Ectodermal cell (in vitro differentiated cells): ENCODE data around the gene CCR3.

ENCODE experiments used
- H3K27ac ChIP-seq: 2 replicates; pipeline ENCODE4 v1.7.0; 2013; ENCODE audit warnings: mild to moderate bottlenecking, low read depth, low read length; ENCODE audit not compliant: insufficient read depth, poor library complexity, severe bottlenecking
- H3K27me3 ChIP-seq: 2 replicates; pipeline ENCODE4 v1.7.0; 2013; ENCODE audit warnings: mild to moderate bottlenecking, low read length; ENCODE audit not compliant: insufficient read depth, control insufficient read depth, poor library complexity, severe bottlenecking
- H3K36me3 ChIP-seq: one replicate; pipeline ENCODE4 v1.7.0; 2013; ENCODE audit warnings: low read length; ENCODE audit not compliant: control insufficient read depth, insufficient read depth
- H3K4me1 ChIP-seq: one replicate; pipeline ENCODE4 v1.7.0; 2013; ENCODE audit warnings: low read length; ENCODE audit not compliant: control insufficient read depth, insufficient read depth
- H3K4me3 ChIP-seq: 2 replicates; pipeline ENCODE4 v1.7.0; 2013; ENCODE audit warnings: low read depth, low read length, control low read depth; ENCODE audit not compliant: insufficient read depth
- H3K9me3 ChIP-seq: 2 replicates; pipeline ENCODE4 v1.7.0; 2013; ENCODE audit warnings: mild to moderate bottlenecking, low read length, moderate library complexity; ENCODE audit not compliant: control insufficient read depth
- WGBS, 2 experiments: methylation state at CpG; one replicate each; pipeline ENCODE4 v1.1.7; 2013; ENCODE audit warnings: missing lambda C conversion rate in 2 of 2; 5-methylcytosine and 5-hydroxymethylcytosine counted together

Gene CCR3

DNA sequence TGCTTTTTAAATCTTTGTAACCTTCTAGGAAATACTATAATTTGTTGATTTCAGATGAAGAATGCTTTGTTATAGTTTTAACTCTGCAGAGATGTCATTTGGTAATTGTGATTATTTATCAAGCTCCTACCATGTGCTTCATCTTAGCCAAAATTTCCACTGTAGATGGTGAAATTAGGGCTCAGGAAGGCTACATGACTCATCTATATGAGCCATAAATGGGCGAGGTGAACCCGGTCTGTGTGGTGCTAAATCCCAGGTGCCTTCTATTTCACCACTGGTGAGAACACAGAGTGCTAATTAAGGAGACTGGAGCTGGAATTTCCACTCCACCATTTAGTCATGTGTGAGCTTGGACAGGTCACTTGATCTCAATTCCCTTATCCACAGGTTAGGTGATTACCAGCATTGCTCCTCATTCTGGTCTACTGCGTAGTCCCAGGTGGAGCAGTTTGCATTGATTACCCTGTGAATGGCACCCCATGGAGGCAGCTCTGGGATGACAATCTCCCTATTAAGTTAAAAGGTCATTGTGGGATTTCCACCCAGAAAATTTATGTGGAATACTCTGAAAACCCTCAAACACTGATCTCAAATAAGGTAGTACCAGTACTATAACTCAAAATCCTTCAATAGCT lies 2.8 kb upstream of the CCR3 start:
- Histone ChIP-seq H3K9me3 (no peaks in the 10 kb centered on the region), H3K27me3 (no peaks in the 10 kb centered on the region), H3K4me3 (no peak overlapping the region), H3K27ac (no peak overlapping the region), H3K36me3 (no peaks in the 10 kb centered on the region), H3K4me1 (no peaks in the 10 kb centered on the region)
- WGBS, 2 experiments: 86 to 92% methylated on average over 3 of the region's 3 CpGs

DNA sequence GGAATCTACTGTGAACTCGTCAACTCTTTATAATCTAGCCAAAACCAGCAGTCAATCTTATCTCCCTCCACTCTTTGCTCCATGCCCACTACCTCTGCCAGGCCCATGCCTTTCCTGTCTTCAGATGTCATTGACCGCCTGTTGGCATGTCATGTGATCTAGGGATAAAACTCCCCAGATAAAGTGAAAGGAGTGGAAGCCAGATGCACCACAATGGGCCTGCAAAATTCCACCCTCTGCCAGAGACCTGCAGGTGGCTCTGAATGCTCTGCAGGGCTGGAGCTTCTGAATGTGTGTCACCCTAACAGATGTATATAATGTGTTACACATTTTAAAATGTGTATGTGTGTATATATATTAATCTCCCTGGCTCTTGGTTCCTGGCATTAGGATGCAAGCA lies 2.3 kb upstream of the CCR3 start:
- Histone ChIP-seq H3K27me3 (no peaks in the 10 kb centered on the region), H3K4me3 (no peak overlapping the region), H3K36me3 (no peaks in the 10 kb centered on the region), H3K27ac (no peak overlapping the region), H3K4me1 (no peaks in the 10 kb centered on the region), H3K9me3 (no peaks in the 10 kb centered on the region)
- 66 to 74% methylated on average over 2 of the region's 2 CpGs for WGBS, 2 experiments

DNA sequence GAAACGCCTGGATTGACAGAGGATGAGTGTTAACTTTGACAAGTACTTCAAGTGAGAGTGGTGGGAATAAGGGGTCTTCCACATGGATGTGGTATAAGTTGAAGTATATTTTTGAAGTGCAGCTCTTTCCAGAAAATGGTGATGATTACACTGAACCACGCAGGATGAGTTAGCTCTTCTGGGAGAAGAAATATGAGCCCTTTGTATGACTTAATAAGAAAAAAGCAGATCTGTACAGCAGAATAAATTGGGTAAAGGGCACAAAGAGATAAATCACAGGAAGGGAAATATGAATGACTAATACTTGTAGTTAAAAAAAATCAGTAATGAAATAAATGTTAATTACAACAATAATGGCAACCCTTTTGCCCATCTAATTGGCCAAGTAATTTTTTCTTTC lies 1.3 kb downstream of the CCR3 start:
- Histone ChIP-seq H3K4me3 (no peak overlapping the region), H3K27ac (no peak overlapping the region), H3K27me3 (no peaks in the 10 kb centered on the region), H3K9me3 (no peaks in the 10 kb centered on the region), H3K4me1 (no peaks in the 10 kb centered on the region), H3K36me3 (no peaks in the 10 kb centered on the region)
- 92 to 95% methylated on average over 2 of the region's 2 CpGs for WGBS, 2 experiments

DNA sequence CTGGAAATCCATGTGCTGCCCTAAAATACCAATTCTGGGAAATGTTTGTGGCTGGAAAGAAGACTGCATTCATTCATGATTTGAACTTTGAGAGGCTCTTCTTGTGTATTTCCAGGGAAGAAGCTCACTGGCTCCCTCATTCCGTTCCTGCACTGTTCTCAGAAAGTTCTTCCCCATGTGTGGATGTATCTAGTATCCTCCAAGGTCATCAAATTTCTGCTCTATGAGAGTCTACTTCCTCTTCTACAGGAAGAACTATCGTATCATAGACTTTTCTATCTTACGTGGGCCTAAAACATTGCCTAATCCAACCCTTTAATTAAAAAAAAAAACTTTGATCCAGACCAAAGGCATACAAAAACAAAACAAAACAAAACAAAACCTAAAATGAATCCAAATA lies 2.9 kb downstream of the CCR3 start:
- Histone ChIP-seq H3K27me3 (no peaks in the 10 kb centered on the region), H3K36me3 (no peaks in the 10 kb centered on the region), H3K9me3 (no peaks in the 10 kb centered on the region), H3K4me3 (no peak overlapping the region), H3K27ac (no peak overlapping the region), H3K4me1 (no peaks in the 10 kb centered on the region)
- WGBS, 2 experiments: 86 to 93% methylated on average over 3 of the region's 3 CpGs

DNA sequence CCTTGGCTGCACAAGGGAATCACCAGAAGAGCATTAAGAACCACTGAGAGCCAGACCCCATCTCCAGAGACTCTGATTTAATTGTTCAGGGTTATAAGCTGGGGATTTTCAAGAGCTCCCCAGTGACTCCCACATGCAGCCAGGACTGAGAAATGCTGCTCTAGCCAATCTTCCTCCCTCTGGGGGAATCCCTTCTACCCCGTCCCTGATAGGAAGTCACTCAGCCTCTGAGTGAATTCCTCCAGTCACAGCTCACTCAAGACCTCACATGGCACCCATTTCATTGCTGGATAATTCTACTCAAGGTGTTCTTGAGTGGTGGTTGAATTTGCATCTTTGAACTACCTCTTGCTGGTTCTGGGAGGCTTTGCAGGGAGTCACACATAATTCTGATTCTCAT lies 10.7 kb downstream of the CCR3 start:
- no peaks in the 10 kb centered on the region for H3K9me3 ChIP-seq
- WGBS, 2 experiments: 88 to 100% methylated on average over 1 of the region's 1 CpG
- H3K4me3 ChIP-seq: no peak overlapping the region
- H3K36me3 ChIP-seq: no peaks in the 10 kb centered on the region
- H3K27ac ChIP-seq: no peak overlapping the region
- H3K4me1 ChIP-seq: no peaks in the 10 kb centered on the region
- H3K27me3 ChIP-seq: no peaks in the 10 kb centered on the region

DNA sequence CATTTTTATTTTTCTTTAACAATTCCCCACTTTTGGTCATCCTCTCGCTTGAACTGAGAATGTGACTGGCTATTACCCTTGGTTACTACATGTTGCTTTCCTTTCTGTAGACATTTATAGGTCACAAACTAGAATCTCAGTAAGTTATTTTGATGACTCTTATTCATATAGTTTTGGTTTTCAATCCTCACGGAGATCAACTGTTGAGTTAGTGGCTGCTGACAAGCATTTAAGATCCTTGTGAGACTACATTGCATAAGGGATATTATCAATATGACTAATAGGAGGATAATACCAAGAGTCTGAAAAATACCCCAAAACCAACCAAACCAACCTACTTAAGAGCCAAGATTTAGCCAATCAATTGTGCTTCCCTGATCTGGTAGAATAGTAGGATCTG lies 16.3 kb downstream of the CCR3 start:
- Histone ChIP-seq H3K27ac (no peak overlapping the region), H3K36me3 (no peaks in the 10 kb centered on the region)
- WGBS, 2 experiments: 100% methylated on average over 2 of the region's 2 CpGs

DNA sequence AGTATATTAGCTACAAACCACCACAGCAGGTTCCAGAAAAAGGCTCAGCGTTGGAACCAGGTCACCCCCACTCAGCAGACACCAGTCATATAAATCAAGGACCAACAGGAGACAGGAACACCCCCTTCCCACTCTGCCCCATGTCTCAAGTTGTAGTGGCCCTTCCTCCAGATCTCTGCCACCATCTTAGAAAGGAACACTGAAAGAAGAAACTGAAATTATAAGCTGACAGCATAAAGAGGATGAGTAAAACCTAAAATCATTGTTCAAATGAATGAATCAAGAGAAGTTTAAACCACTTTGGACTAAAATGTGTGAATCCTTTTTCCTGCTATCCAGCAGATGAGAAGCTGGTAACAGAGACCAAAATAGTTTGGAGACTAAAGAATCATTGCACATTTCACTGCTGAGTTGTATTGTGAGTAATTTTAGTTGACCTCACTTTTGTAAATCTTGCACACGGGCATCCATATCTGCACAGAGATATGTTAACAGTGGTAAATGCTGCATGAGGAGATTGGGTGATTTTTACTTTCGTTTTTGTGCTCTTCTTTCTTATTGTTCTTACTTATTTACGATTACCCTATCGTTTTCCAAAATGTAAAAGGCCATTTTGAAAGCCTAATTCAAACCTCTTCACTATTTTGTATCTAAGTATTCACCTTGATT lies 19.8 kb downstream of the CCR3 start:
- no peaks in the 10 kb centered on the region for H3K4me1 ChIP-seq
- 93 to 98% methylated on average over 3 to 5 of the region's 5 CpGs for WGBS, 2 experiments
- no peaks in the 10 kb centered on the region for H3K9me3 ChIP-seq
- H3K27ac ChIP-seq: no peak overlapping the region
- no peaks in the 10 kb centered on the region for H3K27me3 ChIP-seq
- H3K36me3 ChIP-seq: no peaks in the 10 kb centered on the region
- H3K4me3 ChIP-seq: no peak overlapping the region

More for the DNA sequence above, 16.3 kb downstream of the CCR3 start:
- no peaks in the 10 kb centered on the region for H3K4me1 ChIP-seq
- H3K9me3 ChIP-seq: no peaks in the 10 kb centered on the region
- H3K4me3 ChIP-seq: no peak overlapping the region
- H3K27me3 ChIP-seq: no peaks in the 10 kb centered on the region

DNA sequence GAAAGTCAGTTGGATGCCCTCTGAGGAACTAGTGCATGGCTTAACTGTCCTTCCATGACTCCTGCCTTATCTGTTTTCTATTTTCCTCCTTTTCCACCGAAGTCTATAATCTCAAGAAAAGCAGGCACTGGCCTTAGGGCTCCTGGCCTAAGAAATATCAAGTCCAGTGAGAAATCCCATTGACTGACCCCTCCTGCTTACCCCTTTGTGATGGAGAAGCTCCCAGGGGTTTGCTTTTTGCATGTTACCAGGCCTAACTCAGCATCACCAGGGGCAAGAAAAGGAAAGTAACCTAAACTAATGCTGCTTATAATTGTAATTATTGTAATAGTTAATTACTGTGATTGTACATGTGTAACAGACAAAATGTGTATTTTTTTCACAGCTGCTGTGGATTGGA lies 21.7 kb downstream of the CCR3 start:
- no peak overlapping the region for H3K4me3 ChIP-seq
- no peaks in the 10 kb centered on the region for H3K4me1 ChIP-seq
- H3K9me3 ChIP-seq: no peaks in the 10 kb centered on the region
- no peaks in the 10 kb centered on the region for H3K36me3 ChIP-seq
- no peaks in the 10 kb centered on the region for H3K27me3 ChIP-seq
- H3K27ac ChIP-seq: no peak overlapping the region
- 53 to 69% methylated on average over 1 of the region's 1 CpG for WGBS, 2 experiments

DNA sequence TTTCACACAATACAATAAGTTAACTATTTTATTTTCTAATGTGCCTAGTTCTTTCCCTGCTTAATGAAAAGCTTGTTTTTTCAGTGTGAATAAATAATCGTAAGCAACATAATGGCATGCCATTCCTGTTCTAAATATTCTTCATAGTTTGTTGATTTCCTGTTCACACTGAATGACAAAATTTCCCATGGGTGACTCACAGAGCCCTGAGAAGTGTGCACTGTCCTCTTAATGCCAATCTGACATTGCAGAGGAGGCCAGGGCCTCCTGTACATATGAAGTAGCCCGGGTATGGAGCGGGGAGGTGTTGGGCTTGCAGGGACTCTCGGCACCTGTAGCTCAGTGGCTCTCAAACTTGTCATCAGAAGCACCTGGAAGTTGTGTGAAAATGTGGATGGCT lies 24.3 kb downstream of the CCR3 start:
- no peak overlapping the region for H3K27ac ChIP-seq
- H3K9me3 ChIP-seq: no peaks in the 10 kb centered on the region
- H3K36me3 ChIP-seq: no peaks in the 10 kb centered on the region
- WGBS, 2 experiments: 87 to 93% methylated on average over 4 of the region's 4 CpGs
- H3K4me3 ChIP-seq: no peak overlapping the region
- H3K4me1 ChIP-seq: no peaks in the 10 kb centered on the region
- H3K27me3 ChIP-seq: no peaks in the 10 kb centered on the region

DNA sequence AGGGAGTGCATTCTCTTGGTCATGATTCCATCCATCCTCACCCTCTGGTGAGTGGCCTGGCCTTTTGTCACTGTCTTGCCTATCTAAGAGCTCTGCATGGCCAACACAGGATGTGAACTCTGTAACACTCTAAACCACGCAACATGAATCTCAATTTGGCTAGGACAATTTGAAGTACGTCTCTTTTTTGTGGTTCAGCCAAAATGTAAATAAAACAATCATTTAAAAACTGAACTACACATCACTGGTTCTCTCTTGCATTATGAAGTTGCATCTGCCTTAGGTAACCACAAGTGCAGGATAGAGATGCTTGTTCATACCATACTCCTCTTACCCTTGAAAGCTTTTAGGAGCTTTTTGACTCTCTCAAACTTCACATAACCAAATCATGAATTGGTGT lies 27.3 kb downstream of the CCR3 start:
- Histone ChIP-seq H3K36me3 (no peaks in the 10 kb centered on the region), H3K27me3 (no peaks in the 10 kb centered on the region), H3K9me3 (no peaks in the 10 kb centered on the region), H3K4me1 (no peaks in the 10 kb centered on the region), H3K27ac (no peak overlapping the region), H3K4me3 (no peak overlapping the region)
- 92 to 93% methylated on average over 2 of the region's 2 CpGs for WGBS, 2 experiments
